Upper lobe of left lung (tissue), 4 donors: ENCODE results near the gene CIT.

Source experiments
- POLR2A ChIP-seq, 4 donors: fragments of 450-650 bp; IDR thresholded peaks; one replicate each; pipeline ENCODE4 v1.5.1; 2016 to 2017; ENCODE audit warnings: antibody characterized with exemption in 4 of 4, mild to moderate bottlenecking in 2 of 4
- POLR2AphosphoS5 ChIP-seq, 2 donors: sonication (generic); formaldehyde crosslinking; IDR thresholded peaks; one replicate each; pipeline ENCODE4 v1.5.1; 2017; ENCODE audit warnings: antibody characterized with exemption in 2 of 2
- TF ChIP-seq, protein P1 (sequence below), 6 experiments: fragments of 450-650 bp in 4 of 6; fragments of 200-600 bp in 2 of 6; sonication (generic) in 2 of 6; IDR thresholded peaks; one replicate each; pipeline ENCODE4 v1.5.1; 2016 to 2019; ENCODE audit warnings: antibody characterized with exemption in 6 of 6

DNA sequence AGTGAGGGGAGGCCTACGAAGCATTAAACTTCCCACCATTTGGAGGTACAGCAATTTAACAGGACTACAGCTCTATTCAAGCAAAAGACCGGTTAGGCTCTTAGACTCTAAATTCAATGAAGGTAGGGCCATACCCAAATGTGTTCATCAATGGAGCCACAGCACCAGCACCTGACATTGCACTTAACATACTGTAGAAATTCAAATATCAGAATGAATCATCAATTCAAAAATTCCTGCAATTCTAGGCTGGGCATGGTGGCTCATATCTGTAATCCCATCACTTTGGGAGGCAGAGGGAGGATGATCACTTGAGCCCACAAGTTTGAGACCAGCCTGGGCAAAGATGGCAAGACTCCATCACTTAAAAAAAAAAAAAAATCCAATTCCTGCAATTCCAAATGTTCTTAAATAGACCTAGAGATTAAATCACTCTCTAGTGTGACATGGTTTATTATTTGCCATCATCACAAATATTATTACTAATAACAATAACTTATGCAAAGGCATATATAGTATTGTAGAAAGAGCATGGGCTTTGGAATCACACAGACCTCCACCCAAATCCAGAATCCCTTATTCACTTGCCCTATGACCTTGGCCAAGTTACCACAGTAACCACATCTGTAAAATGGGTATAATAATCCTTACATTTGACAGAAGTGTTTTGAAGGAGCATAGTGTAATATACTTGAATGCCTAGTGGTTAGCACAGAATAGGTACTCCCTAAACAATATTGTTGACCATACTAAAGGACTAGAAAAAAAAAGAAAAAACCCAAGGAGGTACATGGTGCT is 59.4 kb downstream of the CIT start:
- TF ChIP-seq POLR2AphosphoS5 (IDR thresholded peaks at IDR 0.05) (no peak), POLR2A (IDR thresholded peaks at IDR 0.05) (no peak)
- TF ChIP-seq, protein P1, sequence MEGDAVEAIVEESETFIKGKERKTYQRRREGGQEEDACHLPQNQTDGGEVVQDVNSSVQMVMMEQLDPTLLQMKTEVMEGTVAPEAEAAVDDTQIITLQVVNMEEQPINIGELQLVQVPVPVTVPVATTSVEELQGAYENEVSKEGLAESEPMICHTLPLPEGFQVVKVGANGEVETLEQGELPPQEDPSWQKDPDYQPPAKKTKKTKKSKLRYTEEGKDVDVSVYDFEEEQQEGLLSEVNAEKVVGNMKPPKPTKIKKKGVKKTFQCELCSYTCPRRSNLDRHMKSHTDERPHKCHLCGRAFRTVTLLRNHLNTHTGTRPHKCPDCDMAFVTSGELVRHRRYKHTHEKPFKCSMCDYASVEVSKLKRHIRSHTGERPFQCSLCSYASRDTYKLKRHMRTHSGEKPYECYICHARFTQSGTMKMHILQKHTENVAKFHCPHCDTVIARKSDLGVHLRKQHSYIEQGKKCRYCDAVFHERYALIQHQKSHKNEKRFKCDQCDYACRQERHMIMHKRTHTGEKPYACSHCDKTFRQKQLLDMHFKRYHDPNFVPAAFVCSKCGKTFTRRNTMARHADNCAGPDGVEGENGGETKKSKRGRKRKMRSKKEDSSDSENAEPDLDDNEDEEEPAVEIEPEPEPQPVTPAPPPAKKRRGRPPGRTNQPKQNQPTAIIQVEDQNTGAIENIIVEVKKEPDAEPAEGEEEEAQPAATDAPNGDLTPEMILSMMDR (IDR thresholded peaks at IDR 0.05): no peak
